Cortex of kidney (tissue), 1 donor: ENCODE data around the gene RGS3.

Source experiments
- DNase-seq: peaks from one replicate; lab custom pipeline; 2025; lab: John Stamatoyannopoulos, UW

The RGS3 gene

GRCh38 chr9:113572076-113572861, 108.7 kb downstream of the RGS3 start:
- DNase-seq: no peak

GRCh38 chr9:113573046-113573958, 109.8 kb downstream of the RGS3 start:
- no peak for DNase-seq

- DNase-seq: no peak
These were observed 110.4 kb downstream of the RGS3 start for GRCh38 chr9:113573959-113574352.

- no peak for DNase-seq
These were observed 111.1 kb downstream of the RGS3 start for GRCh38 chr9:113574441-113575262.

GRCh38 chr9:113577525-113578261, 114.2 kb downstream of the RGS3 start:
- DNase-seq: no peak

- DNase-seq: no peak
These were observed 114.8 kb downstream of the RGS3 start for GRCh38 chr9:113578279-113578865.

GRCh38 chr9:113578882-113579282, 115.4 kb downstream of the RGS3 start:
- no peak for DNase-seq

GRCh38 chr9:113579283-113580040, 115.9 kb downstream of the RGS3 start:
- no peak for DNase-seq

- no peak for DNase-seq
These were observed 116.8 kb downstream of the RGS3 start for GRCh38 chr9:113580041-113580953.

GRCh38 chr9:113580954-113581311, 117.4 kb downstream of the RGS3 start:
- no peak for DNase-seq

GRCh38 chr9:113581865-113582697, 118.6 kb downstream of the RGS3 start:
- DNase-seq: no peak

- no peak for DNase-seq
These were observed 119.2 kb downstream of the RGS3 start for GRCh38 chr9:113582698-113583200.

GRCh38 chr9:113583511-113584427, 120.2 kb downstream of the RGS3 start:
- no peak for DNase-seq

- DNase-seq: no peak
These were observed 121.0 kb downstream of the RGS3 start for GRCh38 chr9:113584428-113585084.

GRCh38 chr9:113585085-113585442, 121.5 kb downstream of the RGS3 start:
- no peak for DNase-seq

GRCh38 chr9:113585555-113585954, 122.0 kb downstream of the RGS3 start:
- no peak for DNase-seq
